Mucosa of descending colon (tissue), 3 donors: ENCODE results near the gene BUD13. TPM values are rescaled to one million over a fixed set of nuclear protein-coding genes. Genes with fewer than 3 reads are reported as not detected.

ENCODE experiments used
- ATAC-seq: fragments of 200-7000 bp; cut with Tn5 transposase; one replicate; pipeline ENCODE4 v1.9.1; 2020; ENCODE audit warnings: mild to moderate bottlenecking, moderate library complexity
- DNase-seq, 3 donors: peaks; one replicate each; pipeline ENCODE4 v3.0.0-alpha.2; 2020
- H3K36me3 ChIP-seq: fragments of 200-600 bp; one replicate; pipeline ENCODE4 v1.8.0; 2021; ENCODE audit warnings: low read depth, mild to moderate bottlenecking
- H3K4me1 ChIP-seq: fragments of 200-600 bp; one replicate; pipeline ENCODE4 v1.8.0; 2021; ENCODE audit warnings: low read depth, mild to moderate bottlenecking
- H3K4me3 ChIP-seq: fragments of 200-600 bp; one replicate; pipeline ENCODE4 v1.8.0; 2021; ENCODE audit warnings: mild to moderate bottlenecking
- H3K9me3 ChIP-seq: fragments of 200-600 bp; one replicate; pipeline ENCODE4 v1.8.0; 2021; ENCODE audit warnings: mild to moderate bottlenecking
- CTCF ChIP-seq: fragments of 200-600 bp; IDR thresholded peaks from one replicate; pipeline ENCODE4 v1.8.0; 2022; ENCODE audit warnings: antibody characterized with exemption, mild to moderate bottlenecking
- intact Hi-C, 2 donors: fragments of 100-400 bp; cut with DNase I in 1 of 2; cut with micrococcal nuclease in 1 of 2; formaldehyde crosslinking; loops; one replicate each; pipeline versions ENCODE4 v1.11.0 to v1.11.1; 2022; cut with DNase I, micrococcal nuclease
- total RNA-seq, 3 donors: library from RNA; stranded (reverse); fragmentation: NEBNext Ultra II Directional in 2 of 3; extraction: Animal tissue kit (Norgen Biotek cat#: 25700) in 2 of 3; gene quantifications; one replicate each; pipeline versions ENCODE4 v1.2.1 to v1.2.4, GENCODE V29; 2021 to 2023
- donor health status: DM: no; HTN: no; CAD: no; lungs with moderate emphysema.
- donor health status: DM: no; HTN: no; CAD: no.
- donor health status: DM: no; HTN: yes; CAD: no.

Gene BUD13
- total RNA-seq, 3 donors from 2014 or later: 15.6 to 18.9 (median 15.6) TPM

DNA sequence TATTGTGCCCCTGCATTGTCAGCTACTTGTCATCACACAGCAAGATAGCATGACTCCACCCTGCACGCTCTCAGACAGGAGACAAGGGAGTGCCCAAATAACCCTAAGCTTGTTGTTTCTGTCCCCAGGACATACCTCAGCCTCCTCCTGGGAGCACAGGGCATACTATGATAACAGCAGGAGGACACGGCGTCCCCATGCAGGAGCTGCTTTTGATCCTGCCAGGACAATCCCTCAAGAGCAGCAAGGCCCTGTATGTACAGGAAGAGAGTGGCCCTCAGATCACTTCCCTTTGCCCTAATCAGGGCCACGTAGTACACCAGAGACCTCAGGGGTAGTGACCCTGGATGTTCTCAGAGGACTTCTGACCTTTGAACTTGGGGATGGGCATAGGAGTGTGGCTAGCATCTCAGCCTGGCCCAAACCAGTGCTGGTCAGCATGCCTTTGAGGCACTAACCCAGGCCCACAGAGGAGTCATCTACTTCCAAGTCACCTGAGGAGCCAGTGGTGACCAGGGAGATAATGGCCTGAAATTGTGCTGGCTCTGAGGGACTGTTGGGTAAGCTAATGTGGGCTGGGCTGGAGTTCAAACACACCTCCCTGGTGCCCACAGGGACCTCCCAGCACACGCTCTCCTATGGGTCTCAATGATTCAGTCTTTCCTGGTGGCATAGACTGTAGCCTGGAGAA, 41.1 kb upstream of the BUD13 start:
- H3K4me1 ChIP-seq: no peaks in the 10 kb centered on the region
- TF ChIP-seq CTCF: no peak
- H3K4me3 ChIP-seq: no peak overlapping the region
- DNase-seq (no peak), ATAC-seq (peak; percentile 51)
- intact Hi-C loops: no loop called here
- no peaks in the 10 kb centered on the region for H3K9me3 ChIP-seq
- no peaks in the 10 kb centered on the region for H3K36me3 ChIP-seq

DNA sequence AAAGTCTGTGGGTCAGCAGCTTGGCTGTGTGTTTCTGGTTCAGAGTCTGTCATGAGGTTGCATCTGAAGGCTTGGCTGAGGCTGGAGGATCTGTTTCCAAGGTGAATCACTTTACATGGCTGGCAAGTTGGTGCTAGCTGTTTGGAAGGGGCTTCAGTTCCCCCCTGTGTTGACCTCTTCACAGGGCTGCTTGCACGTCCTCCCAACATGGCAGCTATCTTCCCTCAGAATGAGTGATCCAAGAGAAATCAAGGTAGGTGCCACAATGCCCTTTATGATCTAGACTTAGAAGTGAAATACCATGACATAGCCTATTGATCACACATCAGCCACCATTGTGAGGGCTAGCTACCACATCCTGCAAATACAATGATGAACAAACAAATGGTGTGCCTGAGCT, 40.4 kb upstream of the BUD13 start:
- no peaks in the 10 kb centered on the region for H3K36me3 ChIP-seq
- intact Hi-C loops: no loop called here
- TF ChIP-seq CTCF: no peak
- ATAC-seq: no peak
- no peaks in the 10 kb centered on the region for H3K9me3 ChIP-seq
- DNase-seq: no peak
- no peaks in the 10 kb centered on the region for H3K4me1 ChIP-seq
- H3K4me3 ChIP-seq: no peak overlapping the region

DNA sequence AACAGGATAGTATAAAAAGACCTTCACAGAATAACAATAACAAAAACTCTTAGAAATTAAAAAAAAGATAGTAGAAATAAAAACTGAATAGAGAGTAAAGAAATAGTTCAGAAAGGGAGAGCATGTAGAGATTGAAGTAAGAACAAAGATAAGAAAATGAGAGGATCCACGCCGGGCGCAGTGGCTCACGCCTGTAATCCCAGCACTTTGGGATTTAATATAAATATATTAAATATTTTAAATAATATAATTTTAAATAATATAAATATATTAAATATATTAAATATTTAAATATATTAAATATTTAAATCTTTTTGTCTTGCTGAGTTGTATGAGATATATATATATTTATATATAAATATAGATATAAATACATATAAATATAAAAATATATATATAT, 39.3 kb upstream of the BUD13 start:
- H3K36me3 ChIP-seq: no peaks in the 10 kb centered on the region
- ATAC-seq (no peak), DNase-seq (no peak)
- H3K9me3 ChIP-seq: no peaks in the 10 kb centered on the region
- intact Hi-C loops: no loop called here
- no peaks in the 10 kb centered on the region for H3K4me1 ChIP-seq
- H3K4me3 ChIP-seq: no peak overlapping the region
- no peak for TF ChIP-seq CTCF

GRCh38 chr11:116811194-116811593, 38.4 kb upstream of the BUD13 start:
- intact Hi-C loops: no loop called here
- no peak overlapping the region for H3K4me3 ChIP-seq
- no peaks in the 10 kb centered on the region for H3K36me3 ChIP-seq
- H3K4me1 ChIP-seq: no peaks in the 10 kb centered on the region
- no peak for TF ChIP-seq CTCF
- no peak for ATAC-seq
- H3K9me3 ChIP-seq: no peaks in the 10 kb centered on the region
- DNase-seq: no peak

- Histone ChIP-seq H3K9me3 (no peaks in the 10 kb centered on the region), H3K36me3 (no peaks in the 10 kb centered on the region), H3K4me3 (no peak overlapping the region), H3K4me1 (no peaks in the 10 kb centered on the region)
- intact Hi-C loops: no loop called here
- peak in 2 of 3 donors; percentile 42 to 60 for DNase-seq
- ATAC-seq: peak; percentile 89
- no peak for TF ChIP-seq CTCF
Observed at GRCh38 chr11:116808262-116809175, 35.7 kb upstream of the BUD13 start.
